Activated naive CD4-positive, alpha-beta T cell treated with anti-CD3 and anti-CD28 coated beads, Interleukin-2, amount 50 U/mL, for 16 hours (primary cell): Measurements from ENCODE around the gene CACNA1C.

Experiments
- DNase-seq: peaks from one replicate; pipeline ENCODE4 v3.0.0-alpha.2; 2020

CACNA1C gene

DNA sequence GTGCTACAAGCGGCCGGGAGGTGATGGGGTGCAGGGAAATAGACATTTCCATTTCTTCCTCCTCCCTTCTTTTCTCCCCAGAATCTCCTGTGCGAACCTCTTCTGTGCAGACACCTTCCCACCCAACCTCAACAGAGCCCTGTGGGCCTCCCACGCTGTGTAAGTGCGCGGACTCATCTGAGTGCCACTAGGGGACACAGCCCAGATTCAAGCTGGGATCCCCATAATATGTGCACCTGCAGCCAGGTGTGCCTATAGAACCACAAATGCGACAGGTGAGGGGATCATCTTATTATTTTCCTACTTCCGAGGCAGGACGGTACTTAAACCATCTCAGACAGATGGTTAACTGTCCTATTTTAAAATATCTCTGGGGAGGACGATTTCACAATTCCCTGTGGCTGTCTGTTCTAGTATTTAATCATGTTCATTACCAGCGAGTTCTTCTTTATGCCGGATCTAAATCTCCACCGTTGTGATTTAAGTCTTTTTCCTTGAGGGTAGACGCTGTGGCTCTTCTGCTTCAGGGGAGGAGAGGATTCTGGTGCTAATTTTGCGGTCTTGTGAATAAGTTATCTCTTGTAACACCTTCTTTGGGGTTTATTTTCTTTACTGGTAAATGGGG is 17.2 kb upstream of the CACNA1C start:
- no peak for DNase-seq

GRCh38 chr12:2039034-2039433 is 13.8 kb upstream of the CACNA1C start:
- no peak for DNase-seq

GRCh38 chr12:2043054-2043453 is 9.7 kb upstream of the CACNA1C start:
- DNase-seq: no peak

- no peak for DNase-seq
These were observed 8.6 kb upstream of the CACNA1C start for GRCh38 chr12:2044165-2044564.

DNA sequence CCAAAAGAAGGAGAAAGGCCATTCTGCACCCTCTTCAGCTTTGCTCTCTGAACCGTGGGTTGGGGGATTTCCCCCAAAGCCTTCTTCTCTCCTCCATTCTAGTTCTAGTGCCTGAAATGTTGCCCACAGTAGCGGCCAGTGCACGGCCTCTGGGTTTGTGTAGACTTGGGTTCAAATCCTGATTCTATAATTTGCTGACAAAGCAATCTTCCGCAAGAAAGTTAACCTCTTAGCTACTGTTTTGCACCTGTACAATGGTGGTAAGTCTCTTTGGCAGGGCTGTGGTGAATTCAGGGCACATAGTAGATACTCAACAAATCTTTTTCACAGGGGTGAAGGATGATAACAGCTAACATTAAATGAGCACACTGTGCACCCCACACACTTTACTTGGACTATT is 5.8 kb upstream of the CACNA1C start:
- no peak for DNase-seq

DNA sequence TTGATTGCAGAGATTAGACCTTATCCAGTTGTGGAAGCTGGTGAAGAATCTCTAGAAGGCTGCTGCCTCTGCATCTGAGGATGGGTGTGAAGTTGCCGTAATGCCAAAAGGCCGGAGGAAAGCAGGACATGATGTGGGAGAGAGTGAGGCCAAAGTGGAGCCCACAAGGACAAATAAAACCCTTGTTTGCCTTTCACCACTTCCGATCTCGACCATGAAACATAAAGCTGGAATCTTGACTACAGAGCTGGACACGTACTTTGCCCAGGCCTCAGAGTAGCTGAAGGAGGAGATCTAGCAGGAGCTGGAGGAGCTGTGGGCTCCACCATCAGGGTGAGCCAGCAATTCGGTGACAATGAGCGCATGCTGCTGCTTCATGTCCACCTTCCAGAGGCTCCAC is 5.0 kb upstream of the CACNA1C start:
- no peak for DNase-seq

DNA sequence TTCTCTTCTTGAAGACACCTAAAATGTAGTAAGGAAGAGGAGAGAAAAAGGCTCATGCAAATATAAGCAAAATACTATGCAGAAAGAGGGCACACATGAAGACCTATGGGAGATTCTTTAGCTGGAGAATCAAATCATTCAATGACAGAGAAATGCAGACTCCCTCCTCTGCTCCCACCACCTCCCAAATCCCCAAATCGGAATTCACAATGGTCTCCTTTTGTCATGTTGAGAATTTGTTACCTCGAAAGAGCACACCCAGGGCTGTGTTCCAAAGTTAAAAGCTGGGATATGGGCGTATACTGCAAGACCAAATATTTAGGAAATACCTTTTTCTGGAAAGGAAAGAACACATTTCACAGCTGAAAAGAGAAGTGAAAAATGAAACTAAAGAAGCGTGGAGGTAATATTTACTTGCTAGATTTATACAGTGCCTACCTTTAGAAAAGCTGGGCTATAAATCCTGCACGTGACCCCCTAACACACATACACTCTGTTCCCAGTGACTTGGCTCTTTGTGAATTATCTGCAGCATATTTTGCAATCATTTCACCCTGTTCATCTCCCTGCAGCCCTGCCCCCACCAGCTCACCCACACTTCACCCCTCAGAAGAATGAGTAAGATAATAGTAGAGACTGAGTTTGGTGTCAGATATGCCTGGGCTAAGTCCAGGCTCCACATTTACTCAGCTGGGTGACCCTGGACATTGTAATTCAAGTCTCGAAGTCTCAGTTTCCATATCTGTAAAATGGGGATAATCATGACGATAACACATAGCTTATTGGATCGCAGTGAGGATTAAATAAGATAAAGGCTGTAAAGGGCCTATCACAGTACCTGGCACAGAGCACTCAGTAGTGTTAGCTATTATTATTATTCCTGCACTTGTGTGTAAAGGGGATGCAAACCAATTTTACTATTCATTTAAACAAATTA is 2.9 kb upstream of the CACNA1C start:
- no peak for DNase-seq

- DNase-seq: no peak
These were observed 826 bp upstream of the CACNA1C start for GRCh38 chr12:2051700-2052621.

- no peak for DNase-seq
These were observed 904 bp downstream of the CACNA1C start for GRCh38 chr12:2053691-2054090.

DNA sequence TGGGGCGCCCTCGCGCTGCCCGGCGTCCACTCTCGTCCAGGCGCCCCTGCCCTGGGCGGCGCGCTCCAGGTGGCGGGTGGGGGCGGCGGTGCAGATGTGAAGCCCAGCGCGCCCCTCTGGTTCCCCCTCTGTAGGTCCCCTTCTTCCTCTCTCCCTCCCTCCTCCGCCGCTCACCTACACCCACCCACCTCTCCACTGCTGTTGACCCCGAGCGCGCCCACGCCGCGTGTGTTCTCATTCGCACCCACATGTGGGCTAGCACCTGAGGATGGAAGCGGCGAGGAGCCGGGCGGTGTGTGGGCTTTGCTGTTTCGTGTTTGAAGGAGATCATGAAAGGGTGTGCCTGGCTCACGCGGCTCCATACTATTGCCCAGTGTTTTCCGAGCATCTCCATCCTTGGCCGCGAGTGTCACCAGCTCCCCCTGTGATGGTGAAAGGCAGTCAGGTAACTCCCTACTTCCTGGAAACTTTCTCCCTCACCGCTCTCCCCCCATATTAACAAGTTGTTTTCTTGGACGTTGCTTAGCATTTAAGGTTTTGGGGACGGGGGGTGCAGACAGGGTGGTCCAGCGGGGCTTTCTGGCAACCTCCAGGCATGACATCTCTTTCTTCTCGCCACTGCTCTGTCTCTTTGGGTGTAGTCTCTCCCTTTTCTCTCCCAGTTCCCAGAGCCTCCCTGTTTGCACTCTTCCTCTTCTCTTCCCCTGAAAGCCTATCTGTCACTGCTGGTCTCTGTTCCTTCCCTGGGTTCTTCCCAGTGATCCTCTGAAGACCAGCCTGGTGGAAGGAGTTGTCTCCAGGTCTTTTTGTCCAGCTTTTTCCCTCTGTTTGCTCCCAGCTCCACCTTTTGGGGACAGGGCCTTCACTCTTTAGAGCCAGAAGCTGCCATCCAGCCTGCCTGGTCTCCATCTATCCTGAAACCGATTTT is 1.6 kb downstream of the CACNA1C start:
- DNase-seq: no peak

- DNase-seq: peak; percentile 29
These were observed 4.4 kb downstream of the CACNA1C start for GRCh38 chr12:2057041-2057794.

- no peak for DNase-seq
These were observed 5.1 kb downstream of the CACNA1C start for GRCh38 chr12:2057795-2058408.

GRCh38 chr12:2058837-2059236 is 6.0 kb downstream of the CACNA1C start:
- no peak for DNase-seq

DNA sequence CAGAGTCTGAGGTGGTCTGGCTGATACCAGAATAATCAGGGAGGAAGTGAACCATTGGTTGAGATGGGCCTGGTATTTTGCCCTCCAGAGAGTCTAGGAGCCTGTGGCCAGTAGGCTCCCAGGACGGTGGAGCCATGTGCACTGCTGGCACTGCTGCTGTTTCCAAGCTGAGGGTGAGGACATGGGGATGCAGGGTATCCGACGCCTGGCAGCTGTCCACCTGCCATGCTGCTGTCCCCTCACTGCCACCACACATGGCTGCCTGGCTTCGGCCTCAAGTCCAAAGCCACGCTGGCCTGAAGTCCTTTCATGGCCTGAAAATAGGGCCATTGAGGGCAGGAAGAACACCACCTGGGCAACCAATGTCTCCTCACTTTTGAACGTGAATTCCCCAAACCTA is 8.6 kb downstream of the CACNA1C start:
- no peak for DNase-seq

- no peak for DNase-seq
These were observed 11.3 kb downstream of the CACNA1C start for GRCh38 chr12:2064071-2064507.

GRCh38 chr12:2068653-2069052 is 15.9 kb downstream of the CACNA1C start:
- no peak for DNase-seq

DNA sequence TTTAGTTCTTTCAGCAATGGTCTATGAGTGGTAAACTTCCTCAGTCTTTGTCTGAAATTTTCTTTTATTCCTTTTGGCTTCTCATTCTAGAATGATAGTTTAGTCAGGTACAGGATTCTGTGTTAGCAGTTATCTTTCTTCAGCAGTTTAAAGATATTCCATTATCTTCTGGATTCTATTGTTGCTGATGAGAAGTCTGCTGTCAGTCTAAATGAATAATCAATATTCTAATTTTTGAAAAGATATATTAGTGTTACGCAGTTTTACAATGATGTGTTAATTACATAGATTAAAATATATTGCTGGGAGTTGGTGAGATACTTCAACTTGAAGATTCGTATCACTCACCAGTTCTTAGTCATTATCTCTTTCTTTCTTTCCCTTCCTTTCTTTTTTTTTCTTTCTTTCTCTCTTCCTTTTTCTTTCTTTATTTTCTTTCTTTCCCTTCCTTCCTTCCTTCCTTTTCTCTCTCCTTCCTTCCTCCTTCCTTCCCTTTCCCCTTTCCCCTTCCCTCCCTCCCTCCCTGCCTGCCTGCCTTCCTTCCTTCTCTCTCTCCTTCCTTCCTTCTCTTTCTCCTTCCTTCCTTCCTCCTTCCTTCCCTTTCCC is 17.8 kb downstream of the CACNA1C start:
- DNase-seq: no peak

- no peak for DNase-seq
These were observed 22.0 kb downstream of the CACNA1C start for GRCh38 chr12:2074792-2075191.

DNA sequence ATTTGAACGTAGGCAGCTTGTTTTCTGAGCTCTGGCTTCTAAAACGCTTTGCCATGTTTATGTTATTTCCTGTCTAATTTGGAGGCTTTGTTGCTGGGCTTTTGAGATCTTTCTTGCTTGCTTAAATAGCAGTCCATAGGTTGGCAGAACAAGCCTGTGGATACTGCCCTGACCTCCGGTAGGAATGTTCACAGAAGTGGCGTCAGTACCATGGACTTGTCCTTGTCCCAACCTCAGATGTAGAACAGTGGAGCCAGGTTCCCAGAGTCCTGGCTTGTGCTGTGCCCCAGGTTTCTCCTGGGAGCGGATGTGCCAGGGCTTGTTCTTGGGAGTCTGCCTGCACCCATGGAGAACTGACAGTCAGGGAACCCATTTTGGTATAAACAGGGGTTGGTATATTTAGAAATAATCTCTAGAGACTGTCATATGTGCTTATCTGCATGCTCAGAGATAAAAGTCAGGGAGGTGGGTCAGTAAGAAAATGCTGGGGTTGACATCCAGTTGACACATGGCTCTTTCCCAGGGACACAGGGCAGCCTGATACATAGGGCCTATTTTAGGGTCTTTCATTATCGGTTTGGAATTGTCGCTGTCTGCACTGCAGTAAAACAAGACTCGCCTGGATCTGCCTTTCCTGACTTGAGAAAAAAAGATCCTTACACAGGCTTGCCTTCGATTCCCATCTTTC is 22.9 kb downstream of the CACNA1C start:
- DNase-seq: no peak

- DNase-seq: no peak
These were observed 23.4 kb downstream of the CACNA1C start for GRCh38 chr12:2076196-2076570.
